Activated CD4-positive, CD25-positive, alpha-beta regulatory T cell treated with anti-CD3 and anti-CD28 coated beads, Interleukin-2, amount 50 U/mL, for 72 hours (primary cell): ENCODE results near the gene CRYBG1.

Experiments
- DNase-seq: peaks from one replicate; pipeline ENCODE4 v3.0.0; 2021

CRYBG1 gene

DNA sequence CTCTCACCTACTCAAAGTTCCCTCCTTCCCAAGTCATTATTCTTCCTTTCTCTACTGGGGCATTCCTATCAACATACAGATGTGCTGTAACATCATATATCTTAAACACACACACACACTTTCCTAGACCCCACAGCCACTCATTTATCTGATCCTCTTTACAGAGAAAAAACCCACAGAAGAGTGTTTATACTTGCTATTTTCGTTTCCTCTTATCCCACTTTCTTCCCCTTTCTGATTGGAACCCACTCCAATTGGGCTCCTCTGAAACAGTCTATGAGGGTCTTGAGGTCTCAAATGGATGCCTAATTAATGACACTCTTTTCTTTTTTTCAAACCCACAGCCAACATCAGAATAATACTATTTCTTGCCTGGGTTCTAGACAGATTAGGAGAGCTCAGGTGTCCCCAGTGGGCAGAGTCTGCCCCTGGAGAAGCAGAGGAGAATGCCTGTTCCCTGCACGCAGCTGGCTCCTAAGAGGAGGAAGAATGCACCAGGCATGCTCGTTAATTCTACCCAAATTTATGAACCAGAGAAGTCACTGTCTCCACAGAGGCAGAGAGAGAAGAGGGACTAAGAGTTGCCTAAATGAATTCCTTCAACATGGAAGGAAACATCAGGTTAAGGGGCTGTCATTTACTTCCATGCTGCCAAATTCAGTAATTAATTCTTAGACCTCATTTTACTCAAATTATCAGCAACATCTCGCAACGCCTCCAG lies 65.9 kb downstream of the CRYBG1 start:
- no peak for DNase-seq

DNA sequence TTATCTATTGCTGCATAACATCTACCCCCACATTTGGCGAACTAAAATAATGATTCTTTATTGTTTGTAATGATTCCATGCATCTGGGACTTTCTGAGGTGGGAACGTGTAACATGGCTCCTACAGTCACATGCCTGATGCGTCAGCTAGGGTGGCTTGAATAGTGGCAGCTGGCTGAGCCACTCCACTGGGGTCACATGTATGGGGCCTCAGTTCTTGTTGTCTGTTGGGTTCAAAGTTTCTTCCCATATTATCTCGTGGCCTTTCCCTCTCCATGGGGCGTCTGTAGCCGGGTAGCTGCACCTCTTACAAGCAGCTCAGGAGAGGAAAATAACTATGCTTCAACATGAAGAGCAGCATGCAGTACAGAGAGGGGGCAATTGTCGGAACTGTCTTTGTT lies 69.9 kb downstream of the CRYBG1 start:
- no peak for DNase-seq

DNA sequence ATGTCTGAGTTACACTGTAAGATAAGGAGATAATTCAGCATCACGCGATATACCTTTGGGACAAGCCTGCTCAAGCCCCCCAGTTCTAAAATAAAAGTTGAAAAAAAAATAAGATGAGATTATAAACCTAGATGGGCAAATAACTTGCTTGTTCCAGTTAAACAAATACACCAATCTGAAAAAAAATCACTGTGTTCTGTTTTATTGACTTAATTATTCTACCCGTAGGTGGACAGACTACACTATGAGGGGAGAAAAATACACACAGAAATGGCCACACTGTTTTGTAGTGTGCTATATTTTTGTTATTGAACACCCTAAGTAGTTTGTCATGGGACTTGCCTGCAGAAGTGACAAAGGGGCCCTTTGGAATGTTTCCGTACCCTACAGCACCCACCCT lies 70.9 kb downstream of the CRYBG1 start:
- no peak for DNase-seq

DNA sequence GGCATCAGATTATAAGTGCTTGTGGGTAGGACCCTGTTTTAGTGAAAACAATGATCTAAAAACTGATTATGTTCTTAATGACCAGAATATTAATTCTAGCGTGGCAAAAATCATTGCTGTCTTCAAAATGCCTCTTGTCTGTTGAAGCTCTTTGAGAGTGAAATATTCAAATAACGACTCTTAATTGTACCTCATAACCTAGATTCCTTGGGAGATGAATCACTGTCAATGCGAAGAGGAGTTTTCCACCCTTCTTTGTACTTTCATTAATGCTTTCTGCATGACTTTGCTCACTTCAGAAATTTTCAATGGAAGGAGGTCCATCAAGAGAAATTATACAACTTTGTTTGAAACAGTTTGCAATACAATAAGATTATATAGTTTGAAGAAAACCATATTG lies 71.5 kb downstream of the CRYBG1 start:
- DNase-seq = no peak

DNA sequence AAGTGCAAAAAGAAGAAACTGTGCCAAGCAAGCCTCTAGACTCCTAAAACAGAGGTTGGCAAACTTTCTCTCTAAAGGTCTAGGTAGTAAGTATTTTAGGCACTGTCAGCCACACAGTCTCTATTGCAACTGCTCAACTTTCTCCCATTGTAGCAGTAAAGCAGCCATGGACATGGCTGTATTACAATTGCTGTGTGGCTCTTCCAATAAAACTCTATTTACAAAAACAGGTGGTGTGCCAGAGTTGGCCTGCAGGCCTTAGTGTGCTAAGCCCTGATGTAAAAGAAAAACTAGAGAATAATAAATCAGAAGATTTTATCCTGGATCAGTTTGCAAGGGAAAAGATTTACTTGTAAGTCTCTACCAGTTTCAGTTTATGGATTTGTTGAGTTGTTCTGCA lies 74.0 kb downstream of the CRYBG1 start:
- DNase-seq = no peak

DNA sequence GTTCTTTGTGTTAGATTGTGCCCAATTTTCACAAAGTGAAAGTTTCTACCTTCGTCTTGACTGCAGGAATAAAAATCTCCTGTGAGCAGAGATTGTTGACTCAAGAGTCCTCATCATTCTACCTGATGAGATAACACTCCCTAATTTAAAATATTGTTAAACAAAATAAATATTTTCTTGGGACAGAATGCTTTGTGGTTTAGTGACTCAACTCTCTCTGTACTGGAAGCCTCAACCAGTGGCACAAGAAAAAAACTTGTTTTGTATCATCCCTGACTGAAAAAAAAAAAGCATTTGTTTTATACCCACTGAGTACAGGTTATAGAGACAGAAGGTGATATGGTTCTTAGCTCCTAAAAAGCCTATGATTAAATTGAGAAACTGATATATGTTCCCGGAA lies 78.9 kb downstream of the CRYBG1 start:
- no peak for DNase-seq

DNA sequence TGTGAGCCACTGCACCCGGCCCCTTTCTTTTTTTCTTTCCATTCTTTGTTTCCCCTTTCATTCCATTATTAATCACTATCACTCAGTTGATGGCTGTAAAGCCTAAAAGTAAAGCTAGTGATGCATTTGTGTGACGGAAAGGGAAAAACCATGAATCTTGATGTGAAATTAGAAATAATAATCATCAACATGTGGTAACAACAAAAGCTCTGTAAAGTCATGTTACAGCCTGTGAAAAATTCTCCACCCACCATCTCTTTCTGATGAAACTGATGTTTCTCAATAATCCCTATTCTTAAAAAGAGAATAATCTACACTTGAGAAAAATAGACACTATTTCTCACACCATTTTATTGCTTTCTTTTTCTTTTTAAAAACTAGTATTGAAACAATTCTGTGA lies 80.0 kb downstream of the CRYBG1 start:
- no peak for DNase-seq

DNA sequence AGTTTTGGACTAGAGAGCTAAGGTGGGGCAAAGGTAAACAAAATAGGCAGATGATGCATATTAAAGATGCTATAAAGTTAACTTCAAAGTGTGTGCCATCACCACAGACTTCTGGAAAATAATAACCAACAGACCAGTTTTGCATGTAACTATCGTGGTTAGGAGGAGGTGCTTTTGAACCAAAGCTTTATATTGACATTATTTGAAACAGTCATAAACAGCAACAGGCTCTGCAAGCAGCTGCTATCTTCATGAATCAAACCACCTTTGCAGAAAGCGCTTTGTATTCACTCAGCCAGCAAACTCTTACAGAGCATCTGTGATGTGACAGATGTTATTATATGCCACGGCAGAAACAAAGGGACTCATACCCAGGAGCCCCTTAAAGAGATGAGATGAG lies 81.9 kb downstream of the CRYBG1 start:
- no peak for DNase-seq

DNA sequence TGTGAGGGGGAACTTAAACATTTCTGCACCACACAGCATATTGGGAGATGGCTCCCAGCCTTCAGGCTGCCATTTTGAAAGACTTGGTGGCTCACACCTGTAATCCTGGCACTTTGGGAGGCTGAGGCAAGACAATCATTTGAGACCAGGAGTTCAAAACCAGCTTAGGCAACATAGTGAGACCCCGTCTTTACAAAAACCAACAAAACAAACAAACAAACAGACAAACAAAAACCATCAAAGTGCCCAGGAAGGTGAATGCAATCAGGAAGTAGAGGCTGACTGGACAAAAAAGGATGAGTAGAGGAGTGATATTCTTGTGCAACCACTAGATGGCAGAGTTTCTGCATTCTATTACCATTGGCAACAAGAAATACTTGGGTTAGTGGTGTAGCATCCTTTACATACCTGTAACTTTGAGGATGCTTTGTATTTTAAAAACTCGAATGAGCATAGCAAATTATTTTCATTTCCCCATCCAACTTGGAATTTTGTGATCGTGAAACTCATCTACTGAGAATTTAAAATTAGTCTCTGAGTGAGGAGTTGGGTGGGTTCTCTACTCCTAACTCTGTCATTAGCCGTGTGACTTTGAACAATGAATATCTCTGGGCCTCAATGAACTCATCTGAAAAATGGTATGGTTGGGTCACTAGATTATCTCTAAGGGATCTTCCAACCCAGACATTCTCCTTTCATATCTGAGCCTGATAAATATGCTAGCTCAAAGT lies 84.4 kb downstream of the CRYBG1 start:
- DNase-seq = no peak

DNA sequence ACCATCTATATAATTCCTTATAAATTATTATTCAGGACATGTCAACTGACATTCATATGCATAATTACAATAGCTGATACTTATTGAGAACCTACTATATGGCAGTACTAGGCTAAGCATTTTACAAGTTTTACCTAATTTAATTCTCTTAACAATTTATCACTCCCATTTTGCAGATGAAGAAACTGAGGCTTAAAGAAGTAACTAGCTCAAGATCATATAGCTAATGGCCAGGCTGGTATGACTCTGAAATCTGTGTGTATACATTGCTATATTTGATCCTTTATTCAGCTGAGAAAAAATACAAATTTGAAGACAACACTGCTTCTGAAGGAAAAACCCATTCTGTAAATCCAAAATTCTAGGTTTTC lies 85.0 kb downstream of the CRYBG1 start:
- DNase-seq = no peak

DNA sequence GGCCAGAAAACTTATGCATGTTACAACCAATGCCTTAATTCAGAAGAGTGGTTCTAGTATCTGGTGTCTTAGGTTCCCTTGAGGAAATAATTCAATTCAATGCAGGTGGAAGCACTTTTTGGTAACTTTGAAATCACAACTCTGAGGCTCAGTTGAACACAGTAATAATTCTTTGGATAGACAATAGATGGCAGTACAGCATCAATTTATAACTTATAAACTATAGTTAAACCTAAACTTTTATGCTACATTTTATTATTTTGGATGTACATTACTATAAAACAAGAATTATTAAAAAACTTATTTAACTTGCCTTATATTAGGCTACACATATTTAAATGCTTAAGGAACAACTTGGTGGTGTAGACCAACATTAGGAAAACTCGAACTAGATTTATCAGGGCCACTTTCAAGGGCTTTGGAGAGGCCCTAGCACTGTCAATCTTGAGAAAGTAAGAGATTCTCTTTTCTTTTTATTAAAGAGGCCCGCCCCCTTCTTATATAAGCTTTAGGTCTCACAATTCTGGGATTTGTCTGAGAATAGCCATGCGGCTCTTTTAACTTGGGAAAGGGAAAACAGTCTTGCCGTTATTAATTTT lies 85.9 kb downstream of the CRYBG1 start:
- no peak for DNase-seq

DNA sequence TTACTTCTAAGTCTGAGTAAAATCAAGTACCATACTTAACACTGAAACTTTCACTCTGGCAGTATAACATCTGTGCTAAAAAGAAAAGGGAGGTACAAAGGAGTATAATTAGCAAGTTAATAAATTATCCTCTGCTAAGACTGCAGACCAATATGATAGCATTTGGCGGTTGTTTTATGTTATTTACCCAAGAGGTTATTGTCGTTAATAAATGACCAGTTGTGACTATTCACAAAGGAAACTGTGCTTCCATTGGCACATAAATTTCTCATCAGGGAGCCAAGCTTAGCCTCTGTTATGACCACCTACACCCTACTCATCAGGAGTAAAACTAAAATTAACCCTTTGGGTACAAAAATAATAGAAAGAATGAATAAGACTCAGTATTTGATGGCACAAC lies 86.5 kb downstream of the CRYBG1 start:
- no peak for DNase-seq

DNA sequence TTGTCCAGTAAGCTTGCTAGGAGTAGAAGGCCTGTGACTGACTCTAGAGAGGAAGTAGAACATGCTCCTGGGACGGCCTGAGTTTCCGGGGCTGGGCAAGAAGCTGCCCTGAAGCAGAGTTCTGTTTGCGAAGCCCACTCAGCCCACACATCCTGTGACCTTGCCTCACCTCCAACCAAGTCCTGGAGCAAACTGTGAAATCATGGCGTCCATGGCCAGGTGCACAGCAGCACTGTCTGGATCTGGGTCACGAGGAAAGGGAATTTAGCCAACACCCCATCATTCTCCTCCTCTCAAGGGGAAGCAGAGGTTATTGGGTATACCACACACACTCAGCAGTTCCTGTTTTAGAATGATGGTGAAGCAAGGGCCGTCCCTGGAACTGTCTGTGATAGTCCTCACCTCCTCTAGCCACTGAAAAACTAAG lies 87.5 kb downstream of the CRYBG1 start:
- no peak for DNase-seq

DNA sequence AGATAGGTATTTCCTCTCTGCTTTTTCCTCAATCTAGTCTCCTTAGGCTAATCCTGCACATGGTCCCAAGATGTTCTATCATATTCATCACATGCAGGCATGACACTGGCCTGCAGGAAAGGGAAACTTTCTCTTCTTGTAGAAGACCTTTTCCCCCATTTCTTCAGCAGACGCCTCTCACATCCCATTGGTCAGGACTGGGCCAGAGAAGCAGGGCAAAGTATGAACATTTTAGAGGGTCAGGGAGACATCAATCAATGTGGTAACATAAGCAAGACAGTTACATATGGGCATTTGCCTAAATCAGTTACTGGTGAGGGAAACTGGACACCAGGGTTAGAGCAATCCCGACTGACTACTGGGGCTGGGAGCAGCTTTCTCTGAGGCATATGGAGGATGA lies 90.1 kb downstream of the CRYBG1 start:
- no peak for DNase-seq

DNA sequence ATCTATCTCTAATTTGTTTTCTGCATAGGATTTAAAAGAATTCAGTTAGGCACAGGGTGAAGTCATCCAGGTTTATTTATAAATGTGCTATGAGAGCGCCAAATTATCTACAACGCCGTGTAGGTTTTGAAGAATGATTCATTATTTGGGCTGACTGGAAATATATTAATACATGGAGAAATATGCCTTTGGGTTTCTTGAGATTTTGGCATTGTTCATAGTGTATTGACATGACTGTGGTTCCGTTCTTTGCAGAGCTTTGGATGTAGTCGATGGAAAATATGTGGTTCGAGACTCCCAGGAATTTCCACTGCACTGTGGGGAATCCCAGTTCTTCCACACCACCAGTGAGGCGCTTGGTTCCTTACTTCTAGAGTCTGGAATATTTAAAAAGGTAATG lies 90.9 kb downstream of the CRYBG1 start:
- no peak for DNase-seq

DNA sequence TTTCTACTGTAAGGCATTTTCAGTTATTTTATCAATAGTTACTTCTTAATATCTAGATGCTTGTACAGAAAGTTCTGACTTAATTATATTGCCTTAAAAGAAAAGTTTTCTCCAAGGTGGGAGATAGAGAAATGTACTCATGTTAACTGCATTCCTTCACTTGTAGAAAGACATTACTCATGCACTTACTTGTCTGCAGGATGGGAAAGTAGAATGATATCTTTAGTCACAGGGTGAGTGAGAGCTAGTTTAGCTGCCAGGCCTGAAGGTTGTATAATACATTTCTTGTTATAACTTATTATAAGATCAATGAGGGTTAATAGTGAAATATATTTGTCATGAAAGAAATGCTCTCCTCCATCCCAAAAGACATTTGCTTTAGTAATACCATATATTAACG lies 92.1 kb downstream of the CRYBG1 start:
- no peak for DNase-seq

DNA sequence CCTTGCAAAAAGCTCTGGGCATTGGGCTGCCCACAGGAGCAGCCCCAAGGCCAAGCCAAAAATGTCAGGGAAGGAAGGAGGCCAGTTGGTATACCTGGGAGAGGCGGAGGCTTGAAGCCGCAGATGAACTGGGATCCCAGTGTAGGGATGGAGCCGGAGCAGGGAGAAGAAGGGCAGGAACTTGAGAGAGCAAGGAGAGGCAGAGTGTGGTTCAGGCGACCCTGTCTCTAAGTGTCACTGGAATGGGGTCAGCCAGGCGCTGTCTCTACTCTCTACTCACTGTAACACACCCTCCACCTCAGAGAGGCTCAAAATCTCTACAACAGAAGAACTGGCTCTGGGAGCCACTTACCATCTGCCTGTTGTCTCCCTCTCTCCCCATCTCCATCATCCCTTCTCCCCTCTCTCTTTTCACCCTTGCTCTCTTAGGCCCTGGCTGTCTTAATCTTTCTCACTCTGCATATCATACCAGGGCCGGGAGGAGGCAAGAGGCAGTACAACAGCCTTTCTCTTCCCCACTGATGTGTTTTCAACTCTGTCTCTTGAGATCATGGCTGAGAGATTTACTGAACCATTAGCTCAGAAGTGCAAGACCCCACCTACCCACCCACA lies 93.3 kb downstream of the CRYBG1 start:
- no peak for DNase-seq

DNA sequence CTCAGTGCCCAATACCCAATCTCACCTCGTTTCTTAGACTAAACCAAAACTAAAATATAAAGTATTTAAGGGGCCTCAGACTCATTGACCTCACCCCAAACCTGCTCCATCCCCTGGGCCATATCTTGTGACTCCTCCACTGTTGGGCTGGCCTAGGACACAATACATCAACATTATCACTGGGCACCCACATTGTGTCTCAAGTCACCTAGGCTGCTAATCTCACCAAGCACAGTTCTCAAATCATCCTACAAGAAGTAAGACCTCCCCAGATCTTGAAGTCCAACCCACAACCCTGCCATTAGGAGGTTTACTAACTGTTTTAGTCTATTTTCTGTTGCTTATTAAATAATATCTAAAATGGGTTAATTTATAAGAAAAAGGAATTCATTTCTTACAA lies 96.2 kb downstream of the CRYBG1 start:
- no peak for DNase-seq

DNA sequence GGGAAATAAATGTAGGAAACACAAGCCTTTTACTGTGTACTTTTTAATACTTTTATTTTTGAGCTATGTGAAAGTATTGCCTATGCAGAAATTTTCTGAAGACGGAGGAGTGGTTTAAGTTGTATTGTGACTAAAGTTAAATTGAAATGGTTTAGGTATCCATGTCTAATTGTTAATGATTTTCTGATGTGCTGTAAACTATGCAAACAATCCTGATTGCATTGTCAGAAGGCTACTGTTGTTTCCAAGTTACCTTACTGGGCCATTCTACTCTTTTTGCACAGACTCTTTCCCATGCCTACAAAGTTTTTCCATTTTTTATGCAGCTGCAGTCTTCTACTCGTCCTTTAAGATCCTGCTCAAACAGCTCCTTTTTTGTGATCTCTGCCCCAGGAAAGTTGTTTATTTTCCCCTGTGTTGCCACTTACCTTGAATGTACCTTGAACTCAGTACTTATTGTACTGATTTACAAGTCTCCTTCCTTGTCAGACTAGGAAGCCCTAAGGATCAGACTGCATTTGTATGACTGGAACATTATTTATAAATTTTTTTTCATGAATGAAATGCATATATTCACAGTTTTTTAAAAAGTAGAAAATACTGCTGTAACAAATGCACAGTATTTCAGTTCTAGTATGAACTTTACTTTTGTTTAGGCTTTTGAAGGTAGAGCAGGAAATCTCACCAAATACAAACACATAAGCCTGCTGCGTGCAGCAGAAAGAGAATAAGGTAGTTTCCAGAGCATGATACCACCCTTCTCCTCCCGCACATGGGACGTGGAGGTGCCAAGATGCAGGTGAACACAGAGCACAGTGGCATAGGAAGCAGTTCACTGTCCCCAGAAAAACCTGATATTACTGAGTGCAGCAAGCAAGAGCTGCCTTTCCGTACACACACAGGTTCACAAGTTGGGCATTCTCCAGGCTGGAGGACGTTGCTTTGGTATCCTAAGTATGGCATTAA lies 97.8 kb downstream of the CRYBG1 start:
- DNase-seq = no peak

DNA sequence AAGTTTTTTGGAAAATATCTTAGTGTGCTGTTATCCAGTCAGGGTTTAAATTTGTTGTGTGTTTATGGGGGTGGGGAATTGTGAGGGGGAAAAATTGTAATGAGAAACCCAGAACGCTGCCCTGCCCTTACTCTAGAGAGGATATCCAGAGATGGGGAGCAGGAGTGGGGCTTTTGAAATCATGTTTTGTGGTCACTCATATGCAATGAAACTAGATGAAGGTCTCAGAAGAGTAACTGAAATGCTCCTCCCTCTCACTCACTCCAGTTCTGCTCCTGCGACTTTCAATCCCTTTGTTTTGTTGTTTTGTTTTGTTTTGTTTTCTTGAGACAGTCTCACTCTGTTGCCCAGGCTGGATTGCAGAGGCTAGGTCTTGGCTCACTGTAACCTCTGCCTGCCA lies 100.0 kb downstream of the CRYBG1 start:
- no peak for DNase-seq

DNA sequence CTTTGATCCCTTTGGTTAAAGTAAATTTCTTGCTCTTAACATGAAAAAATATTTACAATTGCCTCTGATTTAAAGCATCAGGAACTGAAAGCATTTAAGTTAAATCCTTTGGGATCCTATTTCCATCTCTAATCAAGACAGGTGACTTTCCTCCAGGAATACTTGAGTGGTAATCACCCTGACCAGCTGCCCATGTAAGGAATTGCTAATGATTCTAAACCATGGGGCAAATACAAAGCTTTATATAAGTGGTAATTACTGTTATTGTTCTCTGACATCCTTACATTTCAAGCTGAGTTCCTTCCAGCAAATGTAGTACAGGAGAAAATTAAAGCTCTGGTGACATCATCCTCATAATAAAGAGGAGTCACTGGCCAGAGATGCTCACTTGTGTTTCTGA lies 100.6 kb downstream of the CRYBG1 start:
- DNase-seq = no peak

DNA sequence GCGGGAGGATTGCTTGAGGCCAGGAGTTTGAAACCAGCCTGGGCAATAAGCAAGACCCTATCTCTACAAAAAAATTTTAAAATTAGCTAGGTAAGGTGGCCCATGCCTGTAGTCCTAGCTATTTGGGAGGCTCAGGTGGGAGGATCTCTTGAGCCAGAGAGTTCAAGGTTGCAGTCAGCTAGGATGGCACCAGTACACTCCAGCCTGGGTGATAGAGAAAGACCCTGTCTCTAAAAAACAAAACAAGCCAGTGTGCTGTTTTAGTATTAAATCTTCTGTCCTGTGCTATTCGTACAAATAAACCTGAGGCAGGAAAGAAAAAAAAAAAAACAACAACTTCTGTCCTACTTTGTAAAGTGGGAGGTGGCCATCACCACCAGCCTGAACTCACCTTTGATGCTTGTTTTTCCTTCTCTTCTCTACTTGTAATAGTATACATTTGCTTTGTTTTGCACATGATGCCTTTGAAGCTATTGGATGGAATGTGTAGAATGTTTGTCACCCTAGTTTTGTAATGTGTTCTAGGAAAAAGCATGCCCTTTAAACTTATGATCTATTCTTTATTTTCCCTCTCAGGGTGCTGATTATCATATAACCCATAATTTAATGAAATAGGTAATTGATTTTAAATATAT lies 102.5 kb downstream of the CRYBG1 start:
- no peak for DNase-seq
